ENCODE data around the gene GPNMB. TPM values are rescaled to one million over a fixed set of nuclear protein-coding genes. Genes with fewer than 3 reads are reported as not detected.

GPNMB gene
- total and polyA plus RNA-seq, 2 of the 13 experiments (the other 11 are each of a cell fraction or from before 2014, with no cell fraction given): 1.1 to 1.6 TPM

GRCh38 chr7:23290993-23291392 is 44.4 kb downstream of the GPNMB start:
- BruUV-seq (replicated peaks): no TSS peak
- no peak overlapping the region for H3K4me2 ChIP-seq (ENCODE audit: low read depth, low read length)
- no peak overlapping the region for H3K9ac ChIP-seq (ENCODE audit: insufficient read depth, low read depth, low read length)
- CTCF ChIA-PET (ENCODE audit: low intra/inter-chr PET ratio, low total read pairs): no interaction called here
- no peaks in the 10 kb centered on the region for H3K36me3 ChIP-seq (replicated peaks in 1 of 2; ENCODE audit: control insufficient read depth in 1 of 2, insufficient read depth in 2 of 2, low read length in 2 of 2)
- intact Hi-C loops (cut with micrococcal nuclease; ENCODE audit: unreplicated experiment): no loop called here
- no peak overlapping the region for H3K27ac ChIP-seq (ENCODE audit: extremely low read length, insufficient read depth, low read length)
- peaks cover 82% of the 10 kb centered on the region for H3K4me1 ChIP-seq (ENCODE audit: insufficient read depth, low read length)
- no peak for ATAC-seq
- POLR2A ChIA-PET: no interaction called here
- 88% methylated on average over 9 of the region's 9 CpGs for WGBS (ENCODE audit: low lambda C conversion rate)
- H3K9me3 ChIP-seq (ENCODE audit: low read length): no peaks in the 10 kb centered on the region
- no peak overlapping the region for H3K4me3 ChIP-seq (replicated peaks in 1 of 3; ENCODE audit: insufficient read depth in 1 of 3, low read depth in 2 of 3, low read length in 3 of 3)
- DNase-seq (ENCODE audit: low spot score): no peak
- H2AFZ ChIP-seq (ENCODE audit: low read length): no peak overlapping the region
- in situ Hi-C loops (cut with HindIII; ENCODE audit: extremely low pct_ligation_motif_present, low pct_unique_long_range_greater_than_20kb): no loop called here
- peak; percentile 8 for FAIRE-seq
- no peaks in the 10 kb centered on the region for H3K27me3 ChIP-seq (ENCODE audit: control insufficient read depth in 1 of 2, insufficient read depth in 2 of 2, low read length in 2 of 2)
- no peaks in the 10 kb centered on the region for H4K20me1 ChIP-seq (ENCODE audit: insufficient read depth, low read length)
- H3K79me2 ChIP-seq (ENCODE audit: insufficient read depth, low read length): no peaks in the 10 kb centered on the region
- TF ChIP-seq MYNN (CRISPR knock-in tag; IDR thresholded peaks at IDR 0.05; ENCODE audit: low read depth): no peak
- TF ChIP-seq SOX13 (IDR thresholded peaks at IDR 0.05): no peak
- TF ChIP-seq SOX13 (CRISPR knock-in tag; conservative IDR thresholded peaks at IDR 0.05 in 1 of 2, IDR thresholded peaks at IDR 0.05 in 1 of 2): 0 out of 4 replicates have a peak, but pooled peaks of 1 of the 2 experiments have one; percentile 14

- H3K27me3 ChIP-seq (ENCODE audit: control insufficient read depth in 1 of 2, insufficient read depth in 2 of 2, low read length in 2 of 2): no peaks in the 10 kb centered on the region
- peak overlapping the region in 2 of 3 experiments; percentile 23 to 70; a peak in 3 of 6 replicates for H3K4me3 ChIP-seq (replicated peaks in 1 of 3; ENCODE audit: insufficient read depth in 1 of 3, low read depth in 2 of 3, low read length in 3 of 3)
- peak; percentile 45 for DNase-seq (ENCODE audit: low spot score)
- ChIA-PET CTCF (ENCODE audit: low intra/inter-chr PET ratio, low total read pairs) (no interaction called here), POLR2A (interaction anchor here (0.9 to 4.9 kb wide), 7 partner anchors 8 to 66 kb away, joined by 3 to 69 read pairs (median 6); no protein-coding TSS in a partner anchor)
- H3K79me2 ChIP-seq (ENCODE audit: insufficient read depth, low read length): no peaks in the 10 kb centered on the region
- peak overlapping the region; percentile 84 for H3K9ac ChIP-seq (ENCODE audit: insufficient read depth, low read depth, low read length)
- H3K27ac ChIP-seq (ENCODE audit: extremely low read length, insufficient read depth, low read length): peak overlapping the region; percentile 100
- H3K36me3 ChIP-seq (replicated peaks in 1 of 2; ENCODE audit: control insufficient read depth in 1 of 2, insufficient read depth in 2 of 2, low read length in 2 of 2): no peaks in the 10 kb centered on the region
- no peaks in the 10 kb centered on the region for H3K9me3 ChIP-seq (ENCODE audit: low read length)
- no TSS peak for BruUV-seq (replicated peaks)
- peak; percentile 63 for FAIRE-seq
- WGBS (ENCODE audit: low lambda C conversion rate): 60% methylated on average over 3 of the region's 3 CpGs
- H3K4me1 ChIP-seq (ENCODE audit: insufficient read depth, low read length): peaks cover 86% of the 10 kb centered on the region
- peak overlapping the region; percentile 98 for H3K4me2 ChIP-seq (ENCODE audit: low read depth, low read length)
- intact Hi-C loops (cut with micrococcal nuclease; ENCODE audit: unreplicated experiment): no loop called here
- no peaks in the 10 kb centered on the region for H4K20me1 ChIP-seq (ENCODE audit: insufficient read depth, low read length)
- peak overlapping the region; percentile 43 for H2AFZ ChIP-seq (ENCODE audit: low read length)
- in situ Hi-C loops (cut with HindIII; ENCODE audit: extremely low pct_ligation_motif_present, low pct_unique_long_range_greater_than_20kb): no loop called here
- no peak for ATAC-seq
- TF ChIP-seq NCOR1 (IDR thresholded peaks at IDR 0.05; ENCODE audit: borderline replicate concordance, low read length): 0 out of 2 replicates have a peak, but pooled peaks have one; percentile 17
- no peak for TF ChIP-seq IRF2 (CRISPR knock-in tag; IDR thresholded peaks at IDR 0.05)
- no peak for TF ChIP-seq HINFP (CRISPR knock-in tag; IDR thresholded peaks at IDR 0.05; ENCODE audit: low read depth)
- TF ChIP-seq ZNF512B (CRISPR knock-in tag; IDR thresholded peaks at IDR 0.05; ENCODE audit: borderline replicate concordance): no peak
- no peak for TF ChIP-seq ZNF557 (CRISPR knock-in tag; IDR thresholded peaks at IDR 0.05)
- TF ChIP-seq CSRNP2 (CRISPR knock-in tag; conservative IDR thresholded peaks at IDR 0.05; ENCODE audit: low read depth): no peak
These were observed 45.5 kb downstream of the GPNMB start for GRCh38 chr7:23291957-23292560.

All from HepG2 (cell line).